Activated CD4-positive, alpha-beta T cell treated with anti-CD3 and anti-CD28 coated beads, Interleukin-2, Interleukin-6, amounts not matched to agents 100 ng/mL and 50 ng/mL, durations not matched to agents 16 hours and 8 hours (primary cell): ENCODE data around the gene SH3PXD2A.
A peak's percentile ranks its signal among the peaks of the same experiment; 100 is the strongest.

Experiments used
- DNase-seq: peaks from one replicate; pipeline ENCODE4 v3.0.0-alpha.2; 2020

SH3PXD2A gene

GRCh38 chr10:103806395-103807187 is 48.8 kb downstream of the SH3PXD2A start:
- DNase-seq = no peak

- no peak for DNase-seq
These were observed 49.6 kb downstream of the SH3PXD2A start for GRCh38 chr10:103805781-103806180.

- no peak for DNase-seq
These were observed 50.5 kb downstream of the SH3PXD2A start for GRCh38 chr10:103804871-103805270.

GRCh38 chr10:103803941-103804340 is 51.4 kb downstream of the SH3PXD2A start:
- peak; percentile 51 for DNase-seq

GRCh38 chr10:103802637-103803353 is 52.6 kb downstream of the SH3PXD2A start:
- DNase-seq = no peak

GRCh38 chr10:103802081-103802480 is 53.3 kb downstream of the SH3PXD2A start:
- no peak for DNase-seq

GRCh38 chr10:103800789-103801540 is 54.4 kb downstream of the SH3PXD2A start:
- peak; percentile 55 for DNase-seq

- no peak for DNase-seq
These were observed 55.3 kb downstream of the SH3PXD2A start for GRCh38 chr10:103800089-103800488.

- DNase-seq = no peak
These were observed 56.0 kb downstream of the SH3PXD2A start for GRCh38 chr10:103799341-103799740.

- no peak for DNase-seq
These were observed 56.9 kb downstream of the SH3PXD2A start for GRCh38 chr10:103798511-103798910.

GRCh38 chr10:103797857-103798256 is 57.5 kb downstream of the SH3PXD2A start:
- no peak for DNase-seq

GRCh38 chr10:103795634-103796270 is 59.6 kb downstream of the SH3PXD2A start:
- no peak for DNase-seq

GRCh38 chr10:103794996-103795395 is 60.4 kb downstream of the SH3PXD2A start:
- no peak for DNase-seq

GRCh38 chr10:103793920-103794883 is 61.2 kb downstream of the SH3PXD2A start:
- DNase-seq = no peak

GRCh38 chr10:103793429-103793828 is 61.9 kb downstream of the SH3PXD2A start:
- no peak for DNase-seq

GRCh38 chr10:103792547-103792946 is 62.8 kb downstream of the SH3PXD2A start:
- no peak for DNase-seq

GRCh38 chr10:103791858-103792257 is 63.5 kb downstream of the SH3PXD2A start:
- no peak for DNase-seq

- no peak for DNase-seq
These were observed 64.1 kb downstream of the SH3PXD2A start for GRCh38 chr10:103791291-103791690.

- no peak for DNase-seq
These were observed 64.8 kb downstream of the SH3PXD2A start for GRCh38 chr10:103790580-103790979.

- no peak for DNase-seq
These were observed 65.6 kb downstream of the SH3PXD2A start for GRCh38 chr10:103789771-103790201.

GRCh38 chr10:103789161-103789560 is 66.2 kb downstream of the SH3PXD2A start:
- no peak for DNase-seq

- DNase-seq = no peak
These were observed 68.0 kb downstream of the SH3PXD2A start for GRCh38 chr10:103787331-103787730.
